ENCODE data around the gene FGF12. TPM values are rescaled to one million over a fixed set of nuclear protein-coding genes. Genes with fewer than 3 reads are reported as not detected.

Gene FGF12
- total RNA-seq, 1 donor from 2014 or later = 7.0 TPM

- H3K9me3 Mint-ChIP-seq = peaks cover 9% of the 10 kb centered on the region
- H3K36me3 Mint-ChIP-seq = peaks cover 33% of the 10 kb centered on the region
- H3K9ac ChIP-seq = no peak overlapping the region
- no peaks in the 10 kb centered on the region for H3K27me3 Mint-ChIP-seq (ENCODE audit: insufficient read depth, low read depth)
- H3K36me3 ChIP-seq = no peaks in the 10 kb centered on the region
- no peaks in the 10 kb centered on the region for H3K9me3 ChIP-seq (ENCODE audit: low read depth)
- H2AFZ ChIP-seq (replicated peaks) = no peak overlapping the region
- no peak overlapping the region for H3K4me3 ChIP-seq
- TF ChIP-seq EZH2 (IDR thresholded peaks at IDR 0.05) = no peak
- TF ChIP-seq EZH2phosphoT487 (IDR thresholded peaks at IDR 0.05) = no peak
- TF ChIP-seq, protein P1, sequence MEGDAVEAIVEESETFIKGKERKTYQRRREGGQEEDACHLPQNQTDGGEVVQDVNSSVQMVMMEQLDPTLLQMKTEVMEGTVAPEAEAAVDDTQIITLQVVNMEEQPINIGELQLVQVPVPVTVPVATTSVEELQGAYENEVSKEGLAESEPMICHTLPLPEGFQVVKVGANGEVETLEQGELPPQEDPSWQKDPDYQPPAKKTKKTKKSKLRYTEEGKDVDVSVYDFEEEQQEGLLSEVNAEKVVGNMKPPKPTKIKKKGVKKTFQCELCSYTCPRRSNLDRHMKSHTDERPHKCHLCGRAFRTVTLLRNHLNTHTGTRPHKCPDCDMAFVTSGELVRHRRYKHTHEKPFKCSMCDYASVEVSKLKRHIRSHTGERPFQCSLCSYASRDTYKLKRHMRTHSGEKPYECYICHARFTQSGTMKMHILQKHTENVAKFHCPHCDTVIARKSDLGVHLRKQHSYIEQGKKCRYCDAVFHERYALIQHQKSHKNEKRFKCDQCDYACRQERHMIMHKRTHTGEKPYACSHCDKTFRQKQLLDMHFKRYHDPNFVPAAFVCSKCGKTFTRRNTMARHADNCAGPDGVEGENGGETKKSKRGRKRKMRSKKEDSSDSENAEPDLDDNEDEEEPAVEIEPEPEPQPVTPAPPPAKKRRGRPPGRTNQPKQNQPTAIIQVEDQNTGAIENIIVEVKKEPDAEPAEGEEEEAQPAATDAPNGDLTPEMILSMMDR (IDR thresholded peaks at IDR 0.05) = no peak
- no peaks in the 10 kb centered on the region for H3K4me1 ChIP-seq
- DNase-seq (ENCODE audit: low spot score) = no peak
- no peaks in the 10 kb centered on the region for H3K27me3 ChIP-seq
- H3F3A ChIP-seq (ENCODE audit: low read depth) = no peaks in the 10 kb centered on the region
- H3K27ac ChIP-seq = no peak overlapping the region
- no peaks in the 10 kb centered on the region for H3K4me1 Mint-ChIP-seq
- H3K27ac Mint-ChIP-seq = no peak overlapping the region
- H3K4me2 ChIP-seq = no peak overlapping the region
- H3K79me2 ChIP-seq (ENCODE audit: low read depth) = no peaks in the 10 kb centered on the region
- H4K20me1 ChIP-seq (ENCODE audit: low read depth) = no peaks in the 10 kb centered on the region
- no peak overlapping the region for H3K4me3 Mint-ChIP-seq
Observed at GRCh38 chr3:192392986-192393385, 334.4 kb downstream of the FGF12 start.

DNA sequence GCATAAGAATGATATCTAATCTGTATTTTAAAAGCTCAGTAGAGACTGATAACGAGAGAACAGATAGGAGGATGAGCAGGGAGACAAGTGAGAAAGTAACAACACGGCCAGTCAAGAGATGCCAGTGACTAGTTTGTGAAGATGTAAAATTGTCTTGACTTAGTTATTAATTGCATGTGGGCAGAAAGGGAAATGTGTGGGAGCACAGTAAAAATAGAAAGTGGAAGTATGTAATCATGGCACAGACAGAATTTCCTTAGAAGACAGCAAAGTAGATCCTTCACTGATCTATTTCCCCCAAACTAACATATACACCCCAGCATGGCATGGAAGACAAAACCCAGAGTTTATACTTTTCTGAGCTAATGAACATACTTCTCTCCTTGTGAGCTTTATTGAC lies 344.5 kb downstream of the FGF12 start:
- Histone ChIP-seq H3K27ac (no peak overlapping the region), H2AFZ (replicated peaks) (no peak overlapping the region), H3K36me3 (no peaks in the 10 kb centered on the region), H4K20me1 (ENCODE audit: low read depth) (no peaks in the 10 kb centered on the region), H3K4me1 (no peaks in the 10 kb centered on the region), H3K4me3 (no peak overlapping the region), H3K4me2 (no peak overlapping the region), H3K9me3 (ENCODE audit: low read depth) (no peaks in the 10 kb centered on the region), H3K9ac (no peak overlapping the region), H3K27me3 (no peaks in the 10 kb centered on the region), H3F3A (ENCODE audit: low read depth) (no peaks in the 10 kb centered on the region), H3K79me2 (ENCODE audit: low read depth) (no peaks in the 10 kb centered on the region)
- H3K36me3 Mint-ChIP-seq = peaks cover 12% of the 10 kb centered on the region
- H3K27ac Mint-ChIP-seq = no peak overlapping the region
- no peaks in the 10 kb centered on the region for H3K4me1 Mint-ChIP-seq
- H3K4me3 Mint-ChIP-seq = no peak overlapping the region
- no peak for TF ChIP-seq EZH2phosphoT487 (IDR thresholded peaks at IDR 0.05)
- TF ChIP-seq EZH2 (IDR thresholded peaks at IDR 0.05) = no peak
- TF ChIP-seq, protein P1 (IDR thresholded peaks at IDR 0.05) = no peak
- no peak for DNase-seq (ENCODE audit: low spot score)
- H3K9me3 Mint-ChIP-seq = no peaks in the 10 kb centered on the region
- H3K27me3 Mint-ChIP-seq (ENCODE audit: insufficient read depth, low read depth) = peaks cover 2% of the 10 kb centered on the region

GRCh38 chr3:192373586-192373985 lies 353.8 kb downstream of the FGF12 start:
- Histone ChIP-seq H3K4me2 (no peak overlapping the region), H3F3A (ENCODE audit: low read depth) (no peaks in the 10 kb centered on the region), H3K9ac (no peak overlapping the region), H3K36me3 (no peaks in the 10 kb centered on the region), H3K27ac (no peak overlapping the region), H4K20me1 (ENCODE audit: low read depth) (no peaks in the 10 kb centered on the region), H3K27me3 (no peaks in the 10 kb centered on the region), H3K4me3 (no peak overlapping the region), H2AFZ (replicated peaks) (no peak overlapping the region), H3K79me2 (ENCODE audit: low read depth) (no peaks in the 10 kb centered on the region), H3K4me1 (peaks cover 3% of the 10 kb centered on the region), H3K9me3 (ENCODE audit: low read depth) (no peaks in the 10 kb centered on the region)
- Mint-ChIP-seq H3K9me3 (no peaks in the 10 kb centered on the region), H3K4me1 (peaks cover 36% of the 10 kb centered on the region), H3K36me3 (peaks cover 4% of the 10 kb centered on the region), H3K27ac (no peak overlapping the region), H3K4me3 (no peak overlapping the region), H3K27me3 (ENCODE audit: insufficient read depth, low read depth) (no peaks in the 10 kb centered on the region)
- DNase-seq (ENCODE audit: low spot score) = no peak
- TF ChIP-seq EZH2 (IDR thresholded peaks at IDR 0.05) (no peak), EZH2phosphoT487 (IDR thresholded peaks at IDR 0.05) (no peak)
- TF ChIP-seq, protein P1 (IDR thresholded peaks at IDR 0.05) = no peak
